Loucy (cell line): ENCODE data around the gene NPVF.

Source experiments
- H2AFZ ChIP-seq: fragments of 200-600 bp; sonication (generic); 2 replicates; pipeline ENCODE4 v1.6.0; 2016; ENCODE audit warnings: antibody characterized with exemption, mild to moderate bottlenecking, low read length, moderate library complexity
- H3F3A ChIP-seq: fragments of 200-600 bp; 2 replicates; pipeline ENCODE4 v1.6.0; 2016; ENCODE audit warnings: antibody characterized with exemption, low read depth, mild to moderate bottlenecking
- H3K27me3 ChIP-seq: fragments of 200-600 bp; sonication (generic); 2 replicates; pipeline ENCODE4 v1.6.1; 2014; ENCODE audit warnings: low read length, mild to moderate bottlenecking; ENCODE audit not compliant: insufficient read depth, poor library complexity, severe bottlenecking
- H3K36me3 ChIP-seq: fragments of 200-600 bp; sonication (generic); 2 replicates; pipeline ENCODE4 v1.6.1; 2016; ENCODE audit warnings: low read length; ENCODE audit not compliant: insufficient read depth
- H3K4me1 ChIP-seq: fragments of 200-600 bp; sonication (generic); 2 replicates; pipeline ENCODE4 v1.5.1; 2014; ENCODE audit warnings: low read length, mild to moderate bottlenecking; ENCODE audit not compliant: insufficient read depth, poor library complexity, severe bottlenecking
- H3K4me2 ChIP-seq: fragments of 200-600 bp; sonication (generic); 2 replicates; pipeline ENCODE4 v1.6.0; 2014; ENCODE audit warnings: antibody characterized with exemption, low read length, low read depth, mild to moderate bottlenecking; ENCODE audit not compliant: poor library complexity, severe bottlenecking
- H3K4me3 ChIP-seq: fragments of 200-600 bp; sonication (generic); 2 replicates; pipeline ENCODE4 v1.5.1; 2014; ENCODE audit warnings: low read length, mild to moderate bottlenecking, mixed read lengths; ENCODE audit not compliant: poor library complexity, severe bottlenecking
- H3K79me2 ChIP-seq: fragments of 200-600 bp; sonication (generic); 2 replicates; pipeline ENCODE4 v1.6.1; 2014; ENCODE audit warnings: low read length; ENCODE audit not compliant: insufficient read depth
- H3K9ac ChIP-seq: fragments of 200-600 bp; sonication (generic); 2 replicates; pipeline ENCODE4 v1.6.0; 2014; ENCODE audit warnings: mild to moderate bottlenecking, low read depth, low read length, moderate library complexity; ENCODE audit not compliant: poor library complexity, severe bottlenecking
- H3K9me2 ChIP-seq: fragments of 200-600 bp; sonication (generic); replicated peaks from 2 replicates; pipeline ENCODE4 v1.6.1; 2016; ENCODE audit warnings: low read depth, low read length, mixed read lengths
- H3K9me3 ChIP-seq: fragments of 200-600 bp; sonication (generic); 2 replicates; pipeline ENCODE4 v1.6.1; 2014; ENCODE audit warnings: mild to moderate bottlenecking, antibody characterized with exemption, low read length, low read depth; ENCODE audit not compliant: insufficient read depth
- H4K20me1 ChIP-seq: fragments of 200-600 bp; sonication (generic); 2 replicates; pipeline ENCODE4 v1.6.0; 2014; ENCODE audit warnings: antibody characterized with exemption, low read length, mild to moderate bottlenecking; ENCODE audit not compliant: insufficient read depth, poor library complexity, severe bottlenecking
- EZH2phosphoT487 ChIP-seq: fragments of 200-600 bp; IDR thresholded peaks from 2 replicates; pipeline ENCODE4 v1.6.1; 2018; ENCODE audit warnings: antibody characterized with exemption, mild to moderate bottlenecking, moderate library complexity, borderline replicate concordance
- TF ChIP-seq, protein P1 (sequence below): fragments of 200-600 bp; sonication (generic); conservative IDR thresholded peaks from 2 replicates; pipeline ENCODE4 v1.5.1; 2014; ENCODE audit warnings: mild to moderate bottlenecking, antibody characterized with exemption, low read length

The NPVF gene, protein sequence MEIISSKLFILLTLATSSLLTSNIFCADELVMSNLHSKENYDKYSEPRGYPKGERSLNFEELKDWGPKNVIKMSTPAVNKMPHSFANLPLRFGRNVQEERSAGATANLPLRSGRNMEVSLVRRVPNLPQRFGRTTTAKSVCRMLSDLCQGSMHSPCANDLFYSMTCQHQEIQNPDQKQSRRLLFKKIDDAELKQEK

DNA sequence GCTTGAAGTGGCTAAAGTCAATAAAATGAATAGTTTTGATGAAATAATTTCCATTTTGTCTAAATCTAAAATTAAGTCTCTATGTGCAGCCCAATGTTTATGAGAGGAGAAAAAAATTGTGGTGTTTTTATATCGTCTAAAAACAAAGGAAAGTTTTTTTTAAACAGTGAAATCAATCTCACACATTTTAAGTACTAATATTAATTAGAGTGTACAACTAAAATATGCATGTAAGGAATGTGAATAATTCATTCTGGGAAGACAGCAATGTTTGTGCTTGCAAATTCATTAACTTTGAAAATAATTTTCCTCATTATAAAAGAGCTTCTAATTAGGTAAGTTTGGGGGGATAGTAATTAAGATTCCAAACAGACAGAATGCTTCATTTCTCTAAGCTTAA, at the start of gene NPVF:
NPVF (minus strand) TSS at position 101 of the 400 bp plus-strand sequence; CDS start at position 54, 47 bp downstream.
- Histone ChIP-seq H3F3A (no peaks in the 10 kb centered on the region), H3K9me2 (no peaks in the 10 kb centered on the region), H3K27me3 (no peaks in the 10 kb centered on the region), H3K79me2 (no peaks in the 10 kb centered on the region), H3K4me1 (no peaks in the 10 kb centered on the region), H3K4me2 (no peak within 1 kb of the TSS), H4K20me1 (no peaks in the 10 kb centered on the region), H3K36me3 (no peaks in the 10 kb centered on the region), H2AFZ (no peak within 1 kb of the TSS), H3K9ac (no peak within 1 kb of the TSS), H3K9me3 (no peaks in the 10 kb centered on the region), H3K4me3 (no peak within 1 kb of the TSS)
- TF ChIP-seq, protein P1, sequence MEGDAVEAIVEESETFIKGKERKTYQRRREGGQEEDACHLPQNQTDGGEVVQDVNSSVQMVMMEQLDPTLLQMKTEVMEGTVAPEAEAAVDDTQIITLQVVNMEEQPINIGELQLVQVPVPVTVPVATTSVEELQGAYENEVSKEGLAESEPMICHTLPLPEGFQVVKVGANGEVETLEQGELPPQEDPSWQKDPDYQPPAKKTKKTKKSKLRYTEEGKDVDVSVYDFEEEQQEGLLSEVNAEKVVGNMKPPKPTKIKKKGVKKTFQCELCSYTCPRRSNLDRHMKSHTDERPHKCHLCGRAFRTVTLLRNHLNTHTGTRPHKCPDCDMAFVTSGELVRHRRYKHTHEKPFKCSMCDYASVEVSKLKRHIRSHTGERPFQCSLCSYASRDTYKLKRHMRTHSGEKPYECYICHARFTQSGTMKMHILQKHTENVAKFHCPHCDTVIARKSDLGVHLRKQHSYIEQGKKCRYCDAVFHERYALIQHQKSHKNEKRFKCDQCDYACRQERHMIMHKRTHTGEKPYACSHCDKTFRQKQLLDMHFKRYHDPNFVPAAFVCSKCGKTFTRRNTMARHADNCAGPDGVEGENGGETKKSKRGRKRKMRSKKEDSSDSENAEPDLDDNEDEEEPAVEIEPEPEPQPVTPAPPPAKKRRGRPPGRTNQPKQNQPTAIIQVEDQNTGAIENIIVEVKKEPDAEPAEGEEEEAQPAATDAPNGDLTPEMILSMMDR: no peak
- TF ChIP-seq EZH2phosphoT487: no peak

DNA sequence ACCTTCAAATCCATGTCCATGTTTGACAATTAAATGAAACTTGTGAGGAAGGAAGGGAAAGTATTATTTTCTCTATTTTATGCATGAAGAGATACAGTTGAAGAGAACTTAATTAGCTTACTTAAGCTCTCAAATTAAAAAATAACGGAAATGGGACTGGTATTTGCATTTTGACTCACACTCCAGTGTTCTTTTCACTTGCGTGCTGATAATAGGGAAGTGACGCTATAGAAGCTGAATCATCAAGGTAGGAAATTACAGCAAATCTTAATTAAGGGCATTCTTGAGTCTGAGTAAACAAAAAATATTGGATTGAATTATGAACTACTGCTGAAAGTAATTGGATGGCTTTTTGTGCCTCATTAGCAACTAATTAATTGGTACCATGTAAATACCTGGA, 44.0 kb upstream of the NPVF start:
- Histone ChIP-seq H3K9me2 (no peaks in the 10 kb centered on the region), H2AFZ (no peak overlapping the region)

DNA sequence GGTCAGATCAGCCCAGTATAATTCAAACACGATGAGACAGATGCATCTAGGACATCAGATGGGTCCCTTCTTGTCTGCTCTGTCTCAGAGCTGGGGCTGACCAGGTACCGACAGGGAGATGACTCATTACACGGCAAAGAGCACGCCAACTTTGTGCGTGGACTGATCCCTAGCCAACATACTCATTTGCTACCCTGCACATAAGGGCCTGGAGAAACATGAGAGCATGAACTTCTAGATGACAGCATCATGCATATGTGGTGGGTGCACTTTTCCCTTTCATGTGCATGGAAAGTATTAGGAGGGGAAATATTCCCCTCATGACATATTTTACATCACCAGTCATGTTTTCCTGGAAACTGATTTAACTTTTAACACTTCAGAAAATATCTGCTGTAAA, 35.1 kb upstream of the NPVF start:
- Histone ChIP-seq H3K9me2 (no peaks in the 10 kb centered on the region), H3F3A (no peaks in the 10 kb centered on the region), H3K79me2 (no peaks in the 10 kb centered on the region), H4K20me1 (no peaks in the 10 kb centered on the region), H3K36me3 (no peaks in the 10 kb centered on the region), H2AFZ (no peak overlapping the region), H3K4me2 (no peak overlapping the region), H3K4me1 (peaks cover 27% of the 10 kb centered on the region), H3K9me3 (no peaks in the 10 kb centered on the region), H3K9ac (no peak overlapping the region), H3K4me3 (no peak overlapping the region), H3K27me3 (no peaks in the 10 kb centered on the region)
- TF ChIP-seq, protein P1: no peak
- no peak for TF ChIP-seq EZH2phosphoT487

More for the DNA sequence above, 44.0 kb upstream of the NPVF start:
- no peaks in the 10 kb centered on the region for H3F3A ChIP-seq
- no peak overlapping the region for H3K4me3 ChIP-seq
- H3K36me3 ChIP-seq: no peaks in the 10 kb centered on the region
- no peak overlapping the region for H3K9ac ChIP-seq
- H3K9me3 ChIP-seq: no peaks in the 10 kb centered on the region
- no peaks in the 10 kb centered on the region for H3K79me2 ChIP-seq
- H3K4me1 ChIP-seq: no peaks in the 10 kb centered on the region
- TF ChIP-seq, protein P1: no peak
- TF ChIP-seq EZH2phosphoT487: no peak
- H3K4me2 ChIP-seq: no peak overlapping the region
- no peaks in the 10 kb centered on the region for H4K20me1 ChIP-seq
- H3K27me3 ChIP-seq: no peaks in the 10 kb centered on the region
